ENCODE measurements around the gene CARHSP1.
A peak's percentile ranks its signal among the peaks of the same experiment; 100 is the strongest.

Gene CARHSP1

GRCh38 chr16:8907096-8907495 is 38.3 kb upstream of the CARHSP1 start:
- Histone ChIP-seq H4K20me1 (peaks cover 58 to 99% (median 87%) of the 10 kb centered on the region in 11 experiments; a peak in 21 of 22 replicates), H3K27ac (no peak overlapping the region; a peak in 1 of 22 replicates), H3K4me1 (peaks cover 0 to 19% (median 7%) of the 10 kb centered on the region in 10 experiments; a peak in 11 of 20 replicates), H3K9ac (peak overlapping the region in 2 of 11 experiments; percentile 3 to 10; a peak in 1 of 22 replicates), H3K36me3 (peaks cover 100% of the 10 kb centered on the region in 11 experiments), H3K27me3 (no peaks in the 10 kb centered on the region), H3K4me3 (no peak overlapping the region), H3K9me3 (replicated peaks in 1 of 11) (no peaks in the 10 kb centered on the region), H3K4me2 (no peak overlapping the region)
- TF ChIP-seq Cebpa-rat (IDR thresholded peaks at IDR 0.05) = no peak

GRCh38 chr16:8905795-8906591 is 37.2 kb upstream of the CARHSP1 start:
- TF ChIP-seq Cebpa-rat (IDR thresholded peaks at IDR 0.05) = no peak
- H3K4me1 ChIP-seq = peaks cover 0 to 19% (median 5%) of the 10 kb centered on the region in 10 experiments; a peak in 11 of 20 replicates
- H3K36me3 ChIP-seq = peaks cover 100% of the 10 kb centered on the region in 11 experiments

GRCh38 chr16:8905168-8905762 is 36.5 kb upstream of the CARHSP1 start:
- H3K27ac ChIP-seq = no peak overlapping the region
- no peak for TF ChIP-seq Cebpa-rat (IDR thresholded peaks at IDR 0.05)
- peaks cover 0 to 19% (median 4%) of the 10 kb centered on the region in 10 experiments; a peak in 10 of 20 replicates for H3K4me1 ChIP-seq
- no peak overlapping the region for H3K4me2 ChIP-seq
- H3K9me3 ChIP-seq (replicated peaks in 1 of 11) = no peaks in the 10 kb centered on the region
- H3K4me3 ChIP-seq = no peak overlapping the region
- no peak overlapping the region for H3K9ac ChIP-seq
- peaks cover 100% of the 10 kb centered on the region in 11 experiments for H3K36me3 ChIP-seq
- no peaks in the 10 kb centered on the region for H3K27me3 ChIP-seq
- H4K20me1 ChIP-seq = peaks cover 41 to 97% (median 80%) of the 10 kb centered on the region in 11 experiments; a peak in 21 of 22 replicates

More at GRCh38 chr16:8905795-8906591, 37.2 kb upstream of the CARHSP1 start:
- H3K27ac ChIP-seq = no peak overlapping the region
- no peaks in the 10 kb centered on the region for H3K27me3 ChIP-seq
- H3K9me3 ChIP-seq (replicated peaks in 1 of 11) = no peaks in the 10 kb centered on the region
- no peak overlapping the region for H3K4me2 ChIP-seq
- no peak overlapping the region for H3K4me3 ChIP-seq
- no peak overlapping the region for H3K9ac ChIP-seq
- peaks cover 47 to 99% (median 83%) of the 10 kb centered on the region in 11 experiments; a peak in 21 of 22 replicates for H4K20me1 ChIP-seq

- Histone ChIP-seq H3K27ac (no peak overlapping the region), H3K9ac (no peak overlapping the region), H3K27me3 (no peaks in the 10 kb centered on the region)
Observed at GRCh38 chr16:8904018-8904430, 35.2 kb upstream of the CARHSP1 start.

GRCh38 chr16:8903004-8903403 is 34.2 kb upstream of the CARHSP1 start:
- Histone ChIP-seq H3K4me3 (no peak overlapping the region), H3K27me3 (no peaks in the 10 kb centered on the region), H3K27ac (no peak overlapping the region), H3K9me3 (replicated peaks in 1 of 11) (no peaks in the 10 kb centered on the region), H3K4me1 (no peaks in the 10 kb centered on the region), H3K9ac (no peak overlapping the region), H4K20me1 (peaks cover 28 to 95% (median 71%) of the 10 kb centered on the region in 11 experiments; a peak in 21 of 22 replicates), H3K36me3 (peaks cover 100% of the 10 kb centered on the region in 11 experiments), H3K4me2 (no peak overlapping the region)
- TF ChIP-seq Cebpa-rat (IDR thresholded peaks at IDR 0.05) = no peak

More at GRCh38 chr16:8904018-8904430, 35.2 kb upstream of the CARHSP1 start:
- Histone ChIP-seq H3K36me3 (peaks cover 100% of the 10 kb centered on the region in 11 experiments), H4K20me1 (peaks cover 33 to 95% (median 77%) of the 10 kb centered on the region in 11 experiments; a peak in 21 of 22 replicates), H3K4me1 (peaks cover 0 to 8% (median 2%) of the 10 kb centered on the region in 10 experiments; a peak in 10 of 20 replicates), H3K9me3 (replicated peaks in 1 of 11) (no peaks in the 10 kb centered on the region), H3K4me3 (no peak overlapping the region), H3K4me2 (no peak overlapping the region)
- no peak for TF ChIP-seq Cebpa-rat (IDR thresholded peaks at IDR 0.05)

- TF ChIP-seq Cebpa-rat (IDR thresholded peaks at IDR 0.05) = no peak
- H4K20me1 ChIP-seq = peaks cover 26 to 93% (median 55%) of the 10 kb centered on the region in 11 experiments; a peak in 21 of 22 replicates
- H3K27ac ChIP-seq = no peak overlapping the region
- H3K9ac ChIP-seq = no peak overlapping the region
- peaks cover 0 to 10% (median 0%) of the 10 kb centered on the region in 10 experiments; a peak in 2 of 20 replicates for H3K4me1 ChIP-seq
- no peaks in the 10 kb centered on the region for H3K9me3 ChIP-seq (replicated peaks in 1 of 11)
- peaks cover 99 to 100% (median 100%) of the 10 kb centered on the region in 11 experiments for H3K36me3 ChIP-seq
- H3K4me3 ChIP-seq = no peak overlapping the region
- no peak overlapping the region for H3K4me2 ChIP-seq
- no peaks in the 10 kb centered on the region for H3K27me3 ChIP-seq
Observed at GRCh38 chr16:8901320-8901861, 32.6 kb upstream of the CARHSP1 start.

GRCh38 chr16:8900343-8900742 is 31.5 kb upstream of the CARHSP1 start:
- no peak for TF ChIP-seq Cebpa-rat (IDR thresholded peaks at IDR 0.05)
- Histone ChIP-seq H3K27me3 (no peaks in the 10 kb centered on the region), H4K20me1 (peaks cover 16 to 93% (median 47%) of the 10 kb centered on the region in 11 experiments; a peak in 21 of 22 replicates), H3K4me1 (peaks cover 0 to 10% (median 0%) of the 10 kb centered on the region in 10 experiments; a peak in 5 of 20 replicates), H3K9ac (no peak overlapping the region), H3K36me3 (peaks cover 99 to 100% (median 100%) of the 10 kb centered on the region in 11 experiments), H3K4me2 (no peak overlapping the region), H3K4me3 (no peak overlapping the region), H3K9me3 (replicated peaks in 1 of 11) (no peaks in the 10 kb centered on the region), H3K27ac (no peak overlapping the region)

- H3K9ac ChIP-seq = no peak overlapping the region
- peaks cover 13 to 92% (median 47%) of the 10 kb centered on the region in 11 experiments; a peak in 21 of 22 replicates for H4K20me1 ChIP-seq
Observed at GRCh38 chr16:8899709-8900317, 31.0 kb upstream of the CARHSP1 start.

More at GRCh38 chr16:8899709-8900317, 31.0 kb upstream of the CARHSP1 start:
- peaks cover 99 to 100% (median 100%) of the 10 kb centered on the region in 11 experiments for H3K36me3 ChIP-seq
- H3K27me3 ChIP-seq = no peaks in the 10 kb centered on the region
- H3K27ac ChIP-seq = no peak overlapping the region
- TF ChIP-seq Cebpa-rat (IDR thresholded peaks at IDR 0.05) = no peak
- H3K4me2 ChIP-seq = no peak overlapping the region
- H3K9me3 ChIP-seq (replicated peaks in 1 of 11) = no peaks in the 10 kb centered on the region
- no peak overlapping the region for H3K4me3 ChIP-seq
- peaks cover 0 to 14% (median 5%) of the 10 kb centered on the region in 10 experiments; a peak in 15 of 20 replicates for H3K4me1 ChIP-seq

Measured in BLaER1 treated with 17β-estradiol and CSF1 and Interleukin-3, amounts not matched to agents 10 nM and 100 nM (cell line).